Subcutaneous abdominal adipose tissue (tissue), 5 donors: ENCODE data around the gene ST3GAL3.

Source experiments
- H3K27ac ChIP-seq: one replicate; pipeline ENCODE4 v1.7.0; 2013; ENCODE audit warnings: low read depth, mild to moderate bottlenecking, inconsistent platforms, low read length, moderate library complexity
- H3K27me3 ChIP-seq, 5 donors: one replicate each; pipeline ENCODE4 v1.7.0; 2013; ENCODE audit warnings: low read length in 5 of 5, inconsistent platforms in 1 of 5; ENCODE audit not compliant: control insufficient read depth in 5 of 5, insufficient read depth in 4 of 5
- H3K36me3 ChIP-seq, 5 donors: one replicate each; pipeline ENCODE4 v1.7.0; 2013; ENCODE audit warnings: low read length in 5 of 5; ENCODE audit not compliant: control insufficient read depth in 5 of 5, insufficient read depth in 5 of 5
- H3K4me1 ChIP-seq, 5 donors: one replicate each; pipeline ENCODE4 v1.7.0; 2013; ENCODE audit warnings: low read length in 5 of 5, mild to moderate bottlenecking in 3 of 5, moderate library complexity in 1 of 5; ENCODE audit not compliant: control insufficient read depth in 5 of 5, insufficient read depth in 5 of 5
- H3K4me3 ChIP-seq, 5 donors: one replicate each; pipeline ENCODE4 v1.7.0; 2013; ENCODE audit warnings: low read length in 5 of 5, low read depth in 1 of 5
- H3K9ac ChIP-seq, 5 donors: one replicate each; pipeline ENCODE4 v1.7.0; 2013; ENCODE audit warnings: low read length in 5 of 5, mild to moderate bottlenecking in 4 of 5, moderate library complexity in 3 of 5
- H3K9me3 ChIP-seq, 5 donors: one replicate each; pipeline ENCODE4 v1.7.0; 2013; ENCODE audit warnings: low read length in 5 of 5; ENCODE audit not compliant: control insufficient read depth in 5 of 5
- donor health status: healthy.
- donor health status: healthy.
- donor health status: healthy.
- donor health status: healthy.
- donor health status: healthy.

The ST3GAL3 gene

GRCh38 chr1:43978551-43979260 is 271.4 kb downstream of the ST3GAL3 start, which contains the start of gene B4GALT2:
TSS of gene B4GALT2 (plus strand) at chr1:43979210. CDS start at chr1:43981161, 1,951 bp downstream.
- Histone ChIP-seq H3K36me3 (peaks cover 4 to 32% (median 26%) of the 10 kb centered on the region in 5 donors), H3K4me1 (peaks cover 13 to 57% (median 55%) of the 10 kb centered on the region in 5 donors), H3K27ac (peak within 1 kb of the TSS; percentile 29), H3K27me3 (no peaks in the 10 kb centered on the region), H3K4me3 (peak within 1 kb of the TSS; percentile 64 to 71 (median 67)), H3K9ac (peak within 1 kb of the TSS in 4 of 5 donors; percentile 43 to 82 (median 53)), H3K9me3 (no peaks in the 10 kb centered on the region)

DNA sequence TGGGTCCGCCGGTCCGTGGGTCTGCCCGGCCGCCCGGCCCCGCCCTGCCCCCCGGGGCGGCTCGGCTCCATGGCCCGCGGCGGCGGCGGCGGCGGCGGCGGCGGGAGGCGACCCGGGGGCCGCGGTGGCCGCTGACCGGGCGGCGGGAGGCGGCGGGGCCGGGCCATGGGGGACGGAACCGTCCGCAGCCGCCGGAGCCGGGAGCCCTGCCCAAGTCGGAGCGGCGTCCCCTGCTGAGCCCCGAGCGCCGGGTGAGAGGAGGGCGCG is 271.9 kb downstream of the ST3GAL3 start:
- Histone ChIP-seq H3K4me3 (peak overlapping the region in 4 of 5 donors; percentile 53 to 63 (median 60)), H3K9me3 (no peaks in the 10 kb centered on the region), H3K27me3 (no peaks in the 10 kb centered on the region), H3K27ac (no peak overlapping the region), H3K4me1 (peaks cover 11 to 53% (median 50%) of the 10 kb centered on the region in 5 donors), H3K9ac (peak overlapping the region in 1 of 5 donors; percentile 43), H3K36me3 (peaks cover 4 to 32% (median 26%) of the 10 kb centered on the region in 5 donors)

DNA sequence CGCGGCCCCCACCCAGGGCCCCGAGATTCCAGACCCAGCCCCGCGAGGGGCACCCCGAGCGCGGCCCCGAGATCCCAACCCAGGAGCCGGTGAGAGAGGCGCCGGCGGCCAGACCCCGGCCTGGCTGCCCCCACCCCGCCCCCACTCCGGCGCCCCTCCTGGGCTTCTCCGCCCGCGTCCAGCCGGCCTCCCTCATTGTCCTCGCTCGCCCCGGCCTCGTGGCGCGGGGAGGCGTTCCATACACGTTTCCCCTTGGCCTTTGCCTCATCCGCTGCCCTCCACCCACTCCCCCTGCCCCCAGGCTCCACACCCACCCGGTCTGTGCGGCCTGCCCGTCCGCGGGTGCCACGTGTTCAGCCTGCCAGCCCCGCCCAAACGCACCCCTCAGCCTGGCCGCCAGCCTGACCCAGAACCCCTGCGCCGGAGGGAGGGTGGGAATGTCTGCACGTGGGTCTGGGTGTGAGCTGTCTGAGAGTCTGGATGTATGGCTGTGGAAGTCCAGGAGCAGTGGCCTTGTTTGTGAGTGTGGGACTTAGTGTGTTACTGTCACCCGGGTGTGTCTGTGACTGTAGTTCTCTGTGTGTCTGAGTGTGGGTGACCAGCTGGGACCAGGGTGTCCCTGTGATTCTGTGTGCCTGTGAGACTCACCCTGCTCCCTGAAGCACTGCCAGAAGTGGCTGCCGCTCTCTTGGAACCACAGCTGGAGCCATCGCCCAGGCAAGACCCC is 272.4 kb downstream of the ST3GAL3 start:
- no peaks in the 10 kb centered on the region for H3K27me3 ChIP-seq
- peak overlapping the region in 4 of 5 donors; percentile 43 to 65 (median 48) for H3K9ac ChIP-seq
- peaks cover 4 to 36% (median 27%) of the 10 kb centered on the region in 5 donors for H3K36me3 ChIP-seq
- H3K4me1 ChIP-seq = peaks cover 11 to 49% (median 46%) of the 10 kb centered on the region in 5 donors
- H3K9me3 ChIP-seq = no peaks in the 10 kb centered on the region
- H3K4me3 ChIP-seq = peak overlapping the region; percentile 53 to 71 (median 61)
- peak overlapping the region; percentile 29 for H3K27ac ChIP-seq

GRCh38 chr1:43980255-43981134 is 273.2 kb downstream of the ST3GAL3 start:
- peak overlapping the region; percentile 53 to 71 (median 61) for H3K4me3 ChIP-seq
- peak overlapping the region; percentile 29 for H3K27ac ChIP-seq
- H3K4me1 ChIP-seq = peaks cover 11 to 45% (median 42%) of the 10 kb centered on the region in 5 donors

More at GRCh38 chr1:43980255-43981134, 273.2 kb downstream of the ST3GAL3 start:
- no peaks in the 10 kb centered on the region for H3K9me3 ChIP-seq
- no peaks in the 10 kb centered on the region for H3K27me3 ChIP-seq
- H3K36me3 ChIP-seq = peaks cover 4 to 41% (median 31%) of the 10 kb centered on the region in 5 donors
- peak overlapping the region in 4 of 5 donors; percentile 43 to 65 (median 48) for H3K9ac ChIP-seq
